HL-60 (cell line): ENCODE data around the gene DENND1A.

Experiments
- DNase-seq, 2 experiments: peaks; one replicate each; pipeline ENCODE4 v3.0.0-alpha.2; 2010 to 2020; ENCODE audit warnings: low read depth in 1 of 2, low spot score in 1 of 2
- H3K27ac ChIP-seq: fragments of 250-450 bp; sonication (Bioruptor Pico); replicated peaks from 2 replicates; pipeline ENCODE4 v1.5.1; 2020; ENCODE audit warnings: mild to moderate bottlenecking, moderate library complexity
- H3K27me3 ChIP-seq: fragments of 250-450 bp; sonication (Bioruptor Pico); 2 replicates; pipeline ENCODE4 v1.5.1; 2021; ENCODE audit warnings: mild to moderate bottlenecking, moderate library complexity; ENCODE audit not compliant: insufficient read depth, poor library complexity, severe bottlenecking
- H3K4me3 ChIP-seq: replicated peaks from 2 replicates; pipeline ENCODE4 v1.5.1; 2011; ENCODE audit warnings: mild to moderate bottlenecking, control low read depth, low read length; ENCODE audit not compliant: insufficient read depth
- GABPA ChIP-seq: IDR thresholded peaks from 2 replicates; pipeline ENCODE4 v1.6.1; 2012; ENCODE audit warnings: low read depth
- POLR2AphosphoS5 ChIP-seq: IDR thresholded peaks from 2 replicates; pipeline ENCODE4 v1.6.1; 2012; ENCODE audit warnings: low read depth
- SPI1 ChIP-seq: IDR thresholded peaks from 2 replicates; pipeline ENCODE4 v1.6.1; 2012; ENCODE audit warnings: low read depth, mild to moderate bottlenecking, borderline replicate concordance
- TF ChIP-seq, protein P1 (sequence below): IDR thresholded peaks from 2 replicates; pipeline ENCODE4 v1.6.1; 2012; ENCODE audit warnings: low read depth; ENCODE audit not compliant: insufficient replicate concordance
- TF ChIP-seq, protein P2 (sequence below): IDR thresholded peaks from one replicate; pipeline ENCODE4 v1.5.1; 2011; ENCODE audit warnings: low read length, control low read depth, inconsistent platforms; ENCODE audit not compliant: insufficient read depth

The DENND1A gene

DNA sequence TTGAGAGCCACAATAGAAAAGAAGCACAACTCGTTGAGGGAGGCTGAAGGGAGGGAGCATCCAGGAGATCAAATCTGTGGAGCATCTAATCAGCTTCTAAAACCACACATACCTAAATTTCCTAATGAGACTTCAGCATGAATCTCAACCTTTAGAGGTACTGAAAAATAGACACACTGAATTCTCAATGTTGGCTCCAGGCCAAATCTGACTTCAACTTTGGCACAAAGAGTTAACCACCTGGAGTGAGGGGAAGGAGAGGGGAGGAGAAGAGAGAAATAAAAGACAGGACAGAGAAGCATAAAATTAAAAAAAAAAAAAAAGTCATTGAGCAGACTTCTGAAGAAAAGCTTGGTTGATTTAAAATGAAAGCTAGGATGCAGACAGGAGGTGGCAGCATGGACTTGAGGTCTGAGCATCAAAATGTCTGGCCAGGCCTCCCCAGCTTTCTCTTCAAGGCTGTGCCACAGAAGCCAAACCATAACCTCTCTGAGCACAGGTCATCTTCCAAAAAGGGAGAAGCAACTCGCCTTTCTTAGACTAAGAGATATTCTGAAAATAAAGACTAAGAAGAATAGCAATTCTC lies 205.6 kb downstream of the DENND1A start:
- peak in 1 of 2 experiments; percentile 4 for DNase-seq

DNA sequence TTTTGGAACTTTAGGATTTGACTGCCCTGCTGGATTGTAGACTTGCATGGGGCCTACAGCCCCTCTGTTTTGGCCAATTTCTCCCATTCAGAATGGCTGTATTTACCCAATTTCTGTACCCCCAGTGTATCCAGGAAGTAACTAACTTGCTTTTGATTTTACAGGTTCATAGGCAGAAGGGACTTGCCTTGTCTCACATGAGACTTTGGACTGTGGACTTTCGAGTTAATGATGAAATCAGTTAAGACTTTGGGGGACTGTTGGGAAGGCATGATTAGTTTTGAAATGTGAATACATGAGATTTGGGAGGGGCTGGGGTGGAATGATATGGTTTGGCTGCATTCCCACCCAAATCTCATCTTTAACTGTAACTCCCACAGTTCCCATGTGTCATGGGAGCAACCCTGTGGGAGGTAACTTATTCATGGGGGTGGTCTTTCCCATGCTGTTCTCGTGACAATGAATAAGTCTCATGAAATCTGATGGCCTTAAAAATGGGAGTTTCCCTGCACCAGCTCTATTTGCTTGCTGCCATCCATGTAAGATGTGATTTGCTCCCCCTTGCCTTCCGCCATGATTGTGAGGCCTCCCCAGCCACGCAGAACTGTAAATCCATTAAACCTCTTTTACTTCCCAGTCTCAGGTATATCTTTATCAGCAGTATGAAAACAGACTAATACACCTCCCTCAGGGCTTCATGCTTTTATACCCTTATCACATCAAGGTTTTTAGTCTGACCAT lies 206.6 kb downstream of the DENND1A start:
- Histone ChIP-seq H3K27ac (no peak overlapping the region), H3K4me3 (no peak overlapping the region), H3K27me3 (no peaks in the 10 kb centered on the region)
- no peak for DNase-seq
- TF ChIP-seq, protein P1, sequence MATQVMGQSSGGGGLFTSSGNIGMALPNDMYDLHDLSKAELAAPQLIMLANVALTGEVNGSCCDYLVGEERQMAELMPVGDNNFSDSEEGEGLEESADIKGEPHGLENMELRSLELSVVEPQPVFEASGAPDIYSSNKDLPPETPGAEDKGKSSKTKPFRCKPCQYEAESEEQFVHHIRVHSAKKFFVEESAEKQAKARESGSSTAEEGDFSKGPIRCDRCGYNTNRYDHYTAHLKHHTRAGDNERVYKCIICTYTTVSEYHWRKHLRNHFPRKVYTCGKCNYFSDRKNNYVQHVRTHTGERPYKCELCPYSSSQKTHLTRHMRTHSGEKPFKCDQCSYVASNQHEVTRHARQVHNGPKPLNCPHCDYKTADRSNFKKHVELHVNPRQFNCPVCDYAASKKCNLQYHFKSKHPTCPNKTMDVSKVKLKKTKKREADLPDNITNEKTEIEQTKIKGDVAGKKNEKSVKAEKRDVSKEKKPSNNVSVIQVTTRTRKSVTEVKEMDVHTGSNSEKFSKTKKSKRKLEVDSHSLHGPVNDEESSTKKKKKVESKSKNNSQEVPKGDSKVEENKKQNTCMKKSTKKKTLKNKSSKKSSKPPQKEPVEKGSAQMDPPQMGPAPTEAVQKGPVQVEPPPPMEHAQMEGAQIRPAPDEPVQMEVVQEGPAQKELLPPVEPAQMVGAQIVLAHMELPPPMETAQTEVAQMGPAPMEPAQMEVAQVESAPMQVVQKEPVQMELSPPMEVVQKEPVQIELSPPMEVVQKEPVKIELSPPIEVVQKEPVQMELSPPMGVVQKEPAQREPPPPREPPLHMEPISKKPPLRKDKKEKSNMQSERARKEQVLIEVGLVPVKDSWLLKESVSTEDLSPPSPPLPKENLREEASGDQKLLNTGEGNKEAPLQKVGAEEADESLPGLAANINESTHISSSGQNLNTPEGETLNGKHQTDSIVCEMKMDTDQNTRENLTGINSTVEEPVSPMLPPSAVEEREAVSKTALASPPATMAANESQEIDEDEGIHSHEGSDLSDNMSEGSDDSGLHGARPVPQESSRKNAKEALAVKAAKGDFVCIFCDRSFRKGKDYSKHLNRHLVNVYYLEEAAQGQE, result no peak
- no peak for TF ChIP-seq GABPA
- TF ChIP-seq, protein P2, sequence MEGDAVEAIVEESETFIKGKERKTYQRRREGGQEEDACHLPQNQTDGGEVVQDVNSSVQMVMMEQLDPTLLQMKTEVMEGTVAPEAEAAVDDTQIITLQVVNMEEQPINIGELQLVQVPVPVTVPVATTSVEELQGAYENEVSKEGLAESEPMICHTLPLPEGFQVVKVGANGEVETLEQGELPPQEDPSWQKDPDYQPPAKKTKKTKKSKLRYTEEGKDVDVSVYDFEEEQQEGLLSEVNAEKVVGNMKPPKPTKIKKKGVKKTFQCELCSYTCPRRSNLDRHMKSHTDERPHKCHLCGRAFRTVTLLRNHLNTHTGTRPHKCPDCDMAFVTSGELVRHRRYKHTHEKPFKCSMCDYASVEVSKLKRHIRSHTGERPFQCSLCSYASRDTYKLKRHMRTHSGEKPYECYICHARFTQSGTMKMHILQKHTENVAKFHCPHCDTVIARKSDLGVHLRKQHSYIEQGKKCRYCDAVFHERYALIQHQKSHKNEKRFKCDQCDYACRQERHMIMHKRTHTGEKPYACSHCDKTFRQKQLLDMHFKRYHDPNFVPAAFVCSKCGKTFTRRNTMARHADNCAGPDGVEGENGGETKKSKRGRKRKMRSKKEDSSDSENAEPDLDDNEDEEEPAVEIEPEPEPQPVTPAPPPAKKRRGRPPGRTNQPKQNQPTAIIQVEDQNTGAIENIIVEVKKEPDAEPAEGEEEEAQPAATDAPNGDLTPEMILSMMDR, result no peak
- no peak for TF ChIP-seq POLR2AphosphoS5
- TF ChIP-seq SPI1, result no peak

More for the DNA sequence above, 205.6 kb downstream of the DENND1A start:
- no peak overlapping the region for H3K27ac ChIP-seq
- H3K4me3 ChIP-seq, result no peak overlapping the region
- H3K27me3 ChIP-seq, result no peaks in the 10 kb centered on the region
- TF ChIP-seq POLR2AphosphoS5, result no peak
- TF ChIP-seq, protein P1, result no peak
- TF ChIP-seq, protein P2, result no peak
- TF ChIP-seq GABPA, result no peak

DNA sequence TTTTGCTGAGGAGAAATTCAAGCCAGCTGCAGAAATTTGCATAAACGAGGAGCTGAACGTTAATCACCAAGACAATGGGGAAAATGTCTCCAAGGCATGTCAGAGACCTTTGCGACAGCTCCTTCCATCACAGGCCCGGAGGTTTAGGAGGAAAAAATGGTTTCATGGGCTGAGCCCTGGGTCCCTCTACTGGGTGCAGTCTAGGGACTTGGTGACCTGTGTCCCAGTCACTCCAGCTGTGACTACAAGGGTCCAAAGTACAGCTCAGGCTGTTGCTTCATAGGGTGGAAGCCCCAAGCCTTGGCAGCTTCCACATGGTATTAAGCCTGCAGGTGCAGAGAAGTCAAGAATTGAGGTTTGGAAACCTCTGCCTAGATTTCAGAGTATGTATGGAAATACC lies 207.5 kb downstream of the DENND1A start:
- TF ChIP-seq GABPA, result no peak
- no peak for TF ChIP-seq POLR2AphosphoS5
- no peak for TF ChIP-seq SPI1
- TF ChIP-seq, protein P2, result no peak
- TF ChIP-seq, protein P1, result no peak
- Histone ChIP-seq H3K4me3 (no peak overlapping the region), H3K27me3 (no peaks in the 10 kb centered on the region), H3K27ac (no peak overlapping the region)
- DNase-seq, result no peak
